Mesothelial cell of epicardium (in vitro differentiated cells): ENCODE data around the gene SPRED2. TPM values are rescaled to one million over a fixed set of nuclear protein-coding genes. Genes with fewer than 3 reads are reported as not detected.

Experiments
- DNase-seq, 2 experiments: peaks; one replicate each; pipeline ENCODE4 v3.0.0; 2021; ENCODE audit warnings: low spot score in 2 of 2; ENCODE audit not compliant: unreplicated experiment in 2 of 2
- H3K27ac Mint-ChIP-seq: 2 replicates; pipeline ENCODE4 v1.8.0; 2021; ENCODE audit warnings: mixed read lengths
- H3K27me3 Mint-ChIP-seq: 2 replicates; pipeline ENCODE4 v1.8.0; 2021; ENCODE audit warnings: low read depth, mixed read lengths
- H3K36me3 Mint-ChIP-seq: 2 replicates; pipeline ENCODE4 v1.8.0; 2021; ENCODE audit warnings: mixed read lengths
- H3K4me1 Mint-ChIP-seq: 2 replicates; pipeline ENCODE4 v1.8.0; 2021; ENCODE audit warnings: mixed read lengths
- H3K4me3 Mint-ChIP-seq: 2 replicates; pipeline ENCODE4 v1.8.0; 2021; ENCODE audit warnings: mild to moderate bottlenecking, moderate library complexity, mixed read lengths
- H3K9me3 Mint-ChIP-seq: 2 replicates; pipeline ENCODE4 v1.8.0; 2021; ENCODE audit warnings: mixed read lengths
- CTCF ChIP-seq: fragments of 200-600 bp; sonication (generic); IDR thresholded peaks from one replicate; pipeline ENCODE4 v1.5.0; 2021; ENCODE audit warnings: antibody characterized with exemption; ENCODE audit not compliant: unreplicated experiment
- total RNA-seq: library from RNA; stranded (reverse); gene quantifications from 3 replicates; pipeline ENCODE4 v1.2.1, GENCODE V29; 2021

Gene SPRED2
- total RNA-seq, 1 donor from 2014 or later, result 31.5 TPM

GRCh38 chr2:65379223-65379622 is 53.2 kb downstream of the SPRED2 start:
- TF ChIP-seq CTCF, result no peak
- H3K27me3 Mint-ChIP-seq, result peaks cover 5% of the 10 kb centered on the region
- H3K4me3 Mint-ChIP-seq, result no peak overlapping the region
- peaks cover 35% of the 10 kb centered on the region for H3K4me1 Mint-ChIP-seq
- no peaks in the 10 kb centered on the region for H3K9me3 Mint-ChIP-seq
- no peak for DNase-seq
- H3K36me3 Mint-ChIP-seq, result no peaks in the 10 kb centered on the region
- no peak overlapping the region for H3K27ac Mint-ChIP-seq

- Mint-ChIP-seq H3K9me3 (no peaks in the 10 kb centered on the region), H3K4me3 (no peak overlapping the region), H3K27me3 (peaks cover 5% of the 10 kb centered on the region), H3K4me1 (peaks cover 28% of the 10 kb centered on the region), H3K36me3 (no peaks in the 10 kb centered on the region), H3K27ac (no peak overlapping the region)
- no peak for TF ChIP-seq CTCF
- DNase-seq, result no peak
These were observed 54.1 kb downstream of the SPRED2 start for GRCh38 chr2:65378290-65378689.

- TF ChIP-seq CTCF, result no peak
- Mint-ChIP-seq H3K4me1 (peaks cover 22% of the 10 kb centered on the region), H3K4me3 (no peak overlapping the region), H3K9me3 (no peaks in the 10 kb centered on the region), H3K27me3 (peaks cover 5% of the 10 kb centered on the region), H3K36me3 (no peaks in the 10 kb centered on the region), H3K27ac (no peak overlapping the region)
- DNase-seq, result no peak
These were observed 54.7 kb downstream of the SPRED2 start for GRCh38 chr2:65377556-65378192.

GRCh38 chr2:65375723-65376122 is 56.7 kb downstream of the SPRED2 start:
- Mint-ChIP-seq H3K36me3 (no peaks in the 10 kb centered on the region), H3K4me3 (no peak overlapping the region), H3K9me3 (no peaks in the 10 kb centered on the region), H3K4me1 (peaks cover 18% of the 10 kb centered on the region), H3K27ac (no peak overlapping the region), H3K27me3 (peaks cover 2% of the 10 kb centered on the region)
- no peak for TF ChIP-seq CTCF
- no peak for DNase-seq

- TF ChIP-seq CTCF, result no peak
- H3K27me3 Mint-ChIP-seq, result no peaks in the 10 kb centered on the region
- no peaks in the 10 kb centered on the region for H3K36me3 Mint-ChIP-seq
- no peak overlapping the region for H3K4me3 Mint-ChIP-seq
- DNase-seq, result no peak
- no peak overlapping the region for H3K27ac Mint-ChIP-seq
- H3K9me3 Mint-ChIP-seq, result no peaks in the 10 kb centered on the region
- peaks cover 22% of the 10 kb centered on the region for H3K4me1 Mint-ChIP-seq
These were observed 57.4 kb downstream of the SPRED2 start for GRCh38 chr2:65374999-65375398.

GRCh38 chr2:65374575-65374974 is 57.8 kb downstream of the SPRED2 start:
- no peak for TF ChIP-seq CTCF
- H3K36me3 Mint-ChIP-seq, result no peaks in the 10 kb centered on the region
- H3K4me1 Mint-ChIP-seq, result peaks cover 22% of the 10 kb centered on the region
- no peaks in the 10 kb centered on the region for H3K9me3 Mint-ChIP-seq
- no peak overlapping the region for H3K4me3 Mint-ChIP-seq
- DNase-seq, result no peak
- H3K27ac Mint-ChIP-seq, result no peak overlapping the region
- no peaks in the 10 kb centered on the region for H3K27me3 Mint-ChIP-seq
